DND-41 (cell line): Measurements from ENCODE around the gene VAMP2.

ENCODE experiments used
- EZH2 ChIP-seq: IDR thresholded peaks from 3 replicates; pipeline ENCODE4 v1.6.1; 2012; ENCODE audit warnings: borderline replicate concordance, low read depth, mild to moderate bottlenecking, moderate library complexity, low read length, inconsistent platforms; ENCODE audit not compliant: severe bottlenecking
- TF ChIP-seq, protein P1 (sequence below): IDR thresholded peaks from 2 replicates; pipeline ENCODE4 v1.5.1; 2012; ENCODE audit warnings: borderline replicate concordance, low read length, moderate library complexity, mild to moderate bottlenecking; ENCODE audit not compliant: poor library complexity, severe bottlenecking; ENCODE audit errors: extremely low read depth

GRCh38 chr17:8141741-8142140 lies 21.0 kb downstream of the VAMP2 start:
- TF ChIP-seq, protein P1, sequence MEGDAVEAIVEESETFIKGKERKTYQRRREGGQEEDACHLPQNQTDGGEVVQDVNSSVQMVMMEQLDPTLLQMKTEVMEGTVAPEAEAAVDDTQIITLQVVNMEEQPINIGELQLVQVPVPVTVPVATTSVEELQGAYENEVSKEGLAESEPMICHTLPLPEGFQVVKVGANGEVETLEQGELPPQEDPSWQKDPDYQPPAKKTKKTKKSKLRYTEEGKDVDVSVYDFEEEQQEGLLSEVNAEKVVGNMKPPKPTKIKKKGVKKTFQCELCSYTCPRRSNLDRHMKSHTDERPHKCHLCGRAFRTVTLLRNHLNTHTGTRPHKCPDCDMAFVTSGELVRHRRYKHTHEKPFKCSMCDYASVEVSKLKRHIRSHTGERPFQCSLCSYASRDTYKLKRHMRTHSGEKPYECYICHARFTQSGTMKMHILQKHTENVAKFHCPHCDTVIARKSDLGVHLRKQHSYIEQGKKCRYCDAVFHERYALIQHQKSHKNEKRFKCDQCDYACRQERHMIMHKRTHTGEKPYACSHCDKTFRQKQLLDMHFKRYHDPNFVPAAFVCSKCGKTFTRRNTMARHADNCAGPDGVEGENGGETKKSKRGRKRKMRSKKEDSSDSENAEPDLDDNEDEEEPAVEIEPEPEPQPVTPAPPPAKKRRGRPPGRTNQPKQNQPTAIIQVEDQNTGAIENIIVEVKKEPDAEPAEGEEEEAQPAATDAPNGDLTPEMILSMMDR, result no peak
- TF ChIP-seq EZH2, result no peak
